Activated naive CD8-positive, alpha-beta T cell treated with anti-CD3 and anti-CD28 coated beads, Interleukin-2, amount 50 U/mL, for 16 hours (primary cell): ENCODE data around the gene METTL26.
"Not testable (repeated sequence)": the region's sequence is repeated elsewhere in the genome, so short reads cannot be mapped to it uniquely, and the experiment has no call there.

Source experiments
- DNase-seq: peaks from one replicate; pipeline ENCODE4 v3.0.0-alpha.2; 2020; ENCODE audit warnings: low read depth, low spot score

METTL26 gene

DNA sequence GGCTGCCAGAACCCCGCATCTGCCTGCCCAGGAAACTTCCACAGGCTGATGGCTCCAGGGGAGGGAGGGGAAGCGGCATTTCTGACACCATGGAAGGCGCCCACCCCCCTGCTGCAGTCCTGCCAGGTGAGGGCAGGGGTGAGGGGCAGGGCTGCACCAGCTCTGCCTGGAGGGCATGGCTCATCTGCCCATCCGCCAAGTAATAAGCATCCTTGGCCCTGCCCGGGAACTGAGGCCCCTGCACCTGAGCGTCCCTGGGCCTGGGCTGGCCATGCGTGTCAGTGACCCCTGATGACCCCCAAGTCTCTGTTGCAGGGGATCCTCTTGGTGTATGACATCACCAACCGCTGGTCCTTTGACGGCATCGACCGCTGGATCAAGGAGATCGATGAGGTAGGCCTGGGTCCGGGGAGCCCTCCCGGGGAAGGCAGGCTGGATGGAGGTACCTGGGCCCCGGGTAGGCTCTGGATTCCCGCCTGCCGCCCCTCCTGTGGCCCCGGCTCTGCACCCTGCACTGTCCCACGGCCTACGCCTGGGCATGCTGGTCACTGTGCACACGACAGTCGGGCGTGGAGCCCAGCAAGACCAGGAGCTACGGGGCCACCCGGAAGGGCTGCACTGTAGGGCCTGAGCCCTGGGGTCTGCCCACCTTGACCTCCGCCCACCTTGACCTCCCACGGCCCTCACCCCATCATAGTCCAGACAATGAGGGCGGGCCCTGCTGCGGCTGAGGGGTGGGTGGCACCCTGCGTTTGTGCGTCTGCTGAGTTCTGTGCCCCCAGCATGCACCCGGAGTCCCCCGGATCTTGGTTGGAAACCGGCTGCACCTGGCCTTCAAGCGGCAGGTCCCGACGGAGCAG lies 10.8 kb downstream of the METTL26 start:
- no peak for DNase-seq

DNA sequence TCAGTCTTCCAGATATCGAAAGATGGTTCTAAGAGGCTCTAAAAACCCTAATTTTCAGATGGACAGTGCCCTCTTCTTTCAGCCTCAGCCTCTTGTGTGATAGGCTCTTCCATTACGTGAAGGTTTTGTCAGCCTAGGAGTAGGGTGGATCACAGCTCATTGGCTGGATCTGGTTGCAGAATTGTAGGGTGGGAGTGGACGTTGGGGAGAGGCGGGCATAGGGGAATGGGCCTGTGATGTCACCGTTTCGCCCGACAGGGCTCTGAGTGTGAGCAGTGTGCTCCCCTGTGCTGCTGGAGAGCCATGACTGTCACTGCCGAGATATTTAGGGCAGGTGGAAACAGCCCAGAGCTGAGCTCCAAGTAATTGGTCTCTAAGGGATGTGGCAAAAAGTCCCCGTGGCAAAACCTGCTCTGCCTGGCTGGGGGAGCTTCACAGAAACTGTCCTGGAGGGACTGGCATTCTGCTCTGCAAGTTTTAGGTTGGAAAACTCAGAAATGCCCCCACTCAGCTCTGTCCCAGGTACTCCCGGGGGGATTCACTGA lies 11.5 kb downstream of the METTL26 start:
- no peak for DNase-seq

DNA sequence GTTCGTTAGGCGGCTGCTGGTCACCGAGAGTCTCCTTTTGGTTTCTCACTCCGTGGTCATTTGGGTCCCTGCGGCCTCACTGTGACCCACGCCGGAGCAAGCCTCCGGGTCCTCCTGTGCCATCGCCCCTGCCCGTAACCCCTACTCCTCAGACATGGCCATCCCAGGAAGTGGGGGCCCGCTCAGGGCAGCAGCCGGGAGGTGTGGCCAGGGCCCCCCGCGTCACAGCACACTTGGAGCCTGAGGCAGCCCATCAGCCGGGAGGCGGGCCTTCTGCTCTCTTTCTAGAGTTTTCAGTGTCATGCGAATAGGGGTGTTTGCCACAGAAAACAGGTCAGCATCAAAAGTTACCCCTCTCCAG lies 13.2 kb downstream of the METTL26 start:
- DNase-seq = no peak

DNA sequence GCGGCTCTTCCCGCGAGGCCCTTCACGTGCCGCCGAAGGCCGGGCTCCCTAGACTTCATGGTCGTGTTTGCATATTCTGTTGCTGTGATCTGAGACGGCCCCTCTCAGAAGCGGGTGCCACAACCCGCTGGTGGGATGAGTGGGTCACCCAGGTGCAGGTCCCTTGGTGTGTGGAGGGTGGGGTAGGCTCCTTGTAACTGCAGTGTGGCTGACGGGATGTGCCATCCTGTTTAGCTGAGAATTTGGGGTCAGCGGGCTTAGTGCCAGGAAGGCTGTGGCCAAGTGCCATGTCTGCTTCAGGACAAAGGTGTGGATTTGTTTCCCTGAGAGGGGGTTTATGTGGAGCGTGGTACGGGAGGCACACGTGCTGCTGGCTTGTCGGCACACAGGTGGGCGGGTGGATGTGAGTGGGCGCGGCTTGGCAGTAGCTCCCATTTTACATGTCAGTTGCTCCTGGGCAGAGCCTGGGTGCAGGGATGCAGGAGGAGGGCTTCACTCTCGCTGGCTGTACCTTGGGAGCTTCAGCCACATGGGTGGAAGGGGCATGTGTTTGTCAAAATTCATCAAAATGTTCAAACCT lies 14.5 kb downstream of the METTL26 start:
- DNase-seq = no peak

DNA sequence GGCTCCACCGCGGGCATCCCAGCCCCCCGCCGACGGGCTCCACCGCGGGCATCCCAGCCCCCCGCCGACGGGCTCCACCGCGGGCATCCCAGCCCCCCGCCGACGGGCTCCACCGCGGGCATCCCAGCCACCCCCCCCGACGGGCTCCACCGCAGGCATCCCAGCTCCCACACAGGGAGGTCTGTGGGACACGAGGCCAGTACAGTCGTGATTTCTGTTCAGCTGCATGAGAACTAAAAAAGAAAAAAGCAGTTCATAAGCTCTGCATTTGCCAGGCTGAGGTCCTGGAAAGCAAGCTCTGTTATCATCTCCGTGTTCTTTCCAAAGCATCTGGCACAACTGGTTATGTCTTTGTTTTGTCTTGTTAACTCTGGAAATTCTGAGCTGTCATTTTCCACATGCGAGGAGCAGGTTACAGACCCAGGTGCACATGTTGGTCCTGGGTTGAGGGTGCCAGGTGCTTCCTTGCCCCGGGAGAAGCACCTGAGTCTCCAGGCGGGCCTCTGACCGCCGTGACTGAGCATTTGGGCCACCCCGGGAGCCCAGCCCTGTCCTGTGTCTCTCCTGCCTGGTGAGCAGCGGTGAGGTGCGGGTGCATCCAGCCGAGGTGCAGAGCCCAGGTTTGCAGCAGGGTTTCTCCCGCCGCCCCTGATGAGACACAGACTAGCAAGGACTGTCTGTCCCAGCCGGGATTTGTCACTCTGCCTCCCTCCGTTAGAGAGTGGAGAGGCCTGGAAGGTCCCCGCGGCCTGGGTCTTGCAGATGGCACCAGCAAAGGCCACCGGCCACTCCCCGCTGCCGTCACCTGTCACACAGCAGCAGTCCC lies 15.2 kb downstream of the METTL26 start:
- no peak for DNase-seq

DNA sequence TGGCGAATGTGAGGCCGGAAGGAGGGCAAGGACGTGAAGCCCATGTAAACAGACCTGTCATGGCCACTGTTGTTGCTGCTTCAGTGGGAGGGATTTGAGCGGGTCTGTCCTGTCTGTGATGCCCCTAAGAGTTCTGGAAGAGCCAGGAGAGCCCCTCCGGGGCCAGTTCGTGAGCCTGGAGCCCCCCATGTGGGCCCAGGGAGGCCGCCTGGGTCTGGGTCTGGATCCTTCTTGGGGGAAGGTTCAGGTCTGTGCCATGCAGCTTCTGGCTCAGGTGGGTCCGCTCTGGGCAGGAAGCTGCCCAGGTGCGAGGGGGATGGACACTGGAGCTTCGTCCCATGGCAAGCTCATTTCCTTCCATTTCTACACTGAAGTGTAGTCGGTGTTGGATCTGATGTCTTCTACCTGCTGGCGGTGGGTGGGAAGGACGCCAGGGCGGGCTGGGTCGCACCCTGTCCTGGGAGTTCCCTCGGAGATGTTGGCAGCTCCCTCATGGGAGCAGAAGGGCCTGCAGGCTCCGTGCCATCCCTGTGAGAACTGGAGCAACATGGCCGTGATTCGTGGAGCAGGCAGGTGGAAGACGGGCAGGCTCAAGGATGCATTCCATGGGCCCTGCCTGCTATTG lies 16.5 kb downstream of the METTL26 start:
- DNase-seq = no peak

DNA sequence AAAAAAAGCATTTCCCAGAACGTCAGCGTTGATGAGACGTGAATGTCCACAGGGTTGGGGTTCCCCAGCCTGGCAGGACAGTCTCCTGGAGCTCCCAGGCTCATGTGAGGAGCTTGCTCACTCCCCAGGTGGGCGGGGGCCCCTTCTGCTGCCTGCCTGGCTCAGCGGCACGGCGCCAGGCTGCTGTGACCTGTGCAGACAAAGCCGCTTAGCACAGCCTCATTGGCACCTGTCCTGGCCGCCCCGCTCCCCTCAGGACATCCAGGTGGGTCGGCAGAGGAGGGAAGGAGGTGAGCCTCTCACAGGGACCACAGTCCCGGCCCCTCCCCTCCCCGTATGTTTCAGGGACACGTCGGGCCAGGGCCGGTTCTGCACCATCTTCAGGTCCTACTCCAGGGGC lies 18.2 kb downstream of the METTL26 start:
- DNase-seq = no peak

DNA sequence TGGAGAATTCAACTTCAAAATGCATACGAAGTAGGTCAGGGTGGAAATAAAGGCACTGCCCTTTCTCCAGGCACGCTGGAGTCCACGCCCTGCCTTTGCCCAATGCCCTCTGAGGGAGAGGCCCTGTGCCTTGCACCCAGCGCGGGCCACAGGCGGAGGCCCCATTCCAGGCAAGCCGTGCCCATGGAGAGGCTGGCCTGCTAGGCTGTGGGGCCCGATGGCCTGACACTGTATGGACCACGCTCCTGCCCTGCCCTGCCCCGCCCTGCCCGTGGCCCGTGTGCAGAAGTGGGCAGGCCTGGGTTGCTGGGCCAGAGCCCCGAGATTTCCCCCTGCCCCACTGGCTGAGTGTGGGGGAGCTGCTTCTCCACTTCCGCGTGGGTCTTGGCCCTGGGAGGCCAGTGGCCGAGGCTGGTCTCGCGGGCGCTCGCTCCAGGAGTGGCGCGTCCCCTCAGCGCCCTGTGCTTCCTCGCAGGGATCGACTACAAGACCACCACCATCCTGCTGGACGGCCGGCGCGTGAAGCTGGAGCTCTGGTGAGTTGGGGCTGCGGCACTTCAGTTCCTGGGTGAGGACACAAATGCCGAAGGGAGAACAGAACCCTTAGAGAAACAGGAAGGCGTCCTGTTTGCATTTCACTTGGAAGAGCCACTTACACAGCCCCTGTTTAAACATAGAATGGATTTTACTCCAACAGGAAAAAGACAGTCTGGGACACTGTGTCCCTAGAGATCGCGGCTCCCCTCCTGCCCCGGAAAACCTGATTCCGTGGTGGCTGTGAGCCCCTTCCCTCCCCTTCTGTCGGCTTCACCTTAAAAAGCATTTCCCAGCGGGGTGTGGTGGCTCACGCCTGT lies 19.1 kb downstream of the METTL26 start:
- no peak for DNase-seq

DNA sequence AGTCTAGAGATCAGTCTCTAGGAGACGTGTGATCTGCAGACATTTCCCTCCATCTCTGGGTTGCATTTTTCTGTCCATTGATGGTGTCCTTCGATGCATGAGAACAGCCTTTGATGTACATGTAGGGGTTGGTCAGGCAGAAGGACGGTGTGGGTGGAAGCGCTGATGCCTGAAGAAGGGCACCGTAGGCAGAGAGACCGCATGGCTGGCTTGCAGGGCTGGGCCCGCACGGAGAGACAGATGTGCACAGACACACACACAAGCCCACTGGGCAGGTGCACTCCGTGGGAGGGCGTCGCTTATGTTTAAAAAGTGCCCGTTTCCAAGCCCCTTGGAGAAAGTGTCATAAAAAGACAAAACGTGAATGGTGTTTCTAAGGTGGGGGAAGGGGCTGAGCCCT lies 21.0 kb downstream of the METTL26 start:
- no peak for DNase-seq

DNA sequence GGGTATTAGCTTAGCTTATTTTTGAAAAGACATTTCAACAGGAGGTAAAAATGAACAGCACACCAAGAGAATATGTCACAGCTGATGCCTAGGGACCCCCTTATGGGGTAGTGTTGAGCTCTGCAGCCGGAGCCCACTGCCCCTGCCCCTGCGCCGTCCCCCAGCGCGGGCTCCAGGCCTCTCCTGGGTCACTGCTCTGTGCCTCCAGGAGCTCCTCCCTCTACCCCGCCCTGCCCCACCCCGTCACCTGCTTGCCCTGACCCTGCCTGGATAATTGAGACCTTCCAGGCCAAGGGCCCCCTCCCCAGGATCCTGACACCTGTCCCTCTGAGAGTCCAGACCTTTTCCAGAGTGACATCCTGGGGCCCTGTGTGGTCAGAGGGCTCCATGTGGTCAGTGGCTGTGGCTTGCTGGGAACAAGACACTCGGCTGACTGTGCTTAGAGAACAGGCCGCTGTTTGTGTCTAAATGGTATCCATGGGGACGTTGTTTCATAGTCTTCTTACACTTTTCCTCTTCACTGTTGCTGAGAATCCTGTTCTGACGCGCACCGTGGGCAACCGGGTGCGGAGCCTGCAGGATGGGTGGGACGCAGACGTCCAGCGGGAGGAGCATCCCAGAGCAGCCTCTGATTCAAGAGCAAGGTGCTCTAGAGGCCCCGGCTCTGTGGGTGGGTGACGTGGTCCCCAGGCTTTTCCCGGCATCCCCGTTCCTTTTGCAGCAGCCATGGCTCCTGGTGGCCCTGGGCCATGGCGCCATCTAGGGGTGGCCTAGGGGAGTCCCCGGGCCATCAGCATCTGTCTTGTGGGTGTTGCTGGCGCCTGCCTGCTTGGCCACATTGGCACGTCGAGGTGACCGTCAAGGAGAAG lies 25.4 kb downstream of the METTL26 start:
- peak; percentile 26 for DNase-seq

DNA sequence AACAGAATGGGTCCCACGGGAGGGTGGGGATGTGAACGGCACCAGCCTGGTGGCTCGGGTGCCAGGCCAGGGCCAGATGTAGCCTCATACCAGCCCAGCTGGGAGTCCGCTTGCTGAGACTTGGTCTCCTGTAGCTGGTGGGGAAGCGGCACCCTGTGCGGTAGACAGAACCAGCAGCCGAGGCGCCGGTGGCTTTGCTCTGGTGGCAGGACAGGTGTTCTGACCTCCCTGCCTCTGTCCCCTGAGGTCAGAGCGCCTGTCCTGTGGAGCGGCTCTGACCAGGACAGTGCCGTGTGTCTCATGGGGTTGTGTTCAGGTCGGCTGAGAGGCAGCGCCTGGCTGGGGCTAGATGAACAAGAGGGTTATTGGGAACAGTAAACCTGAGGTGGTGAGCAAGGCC lies 26.1 kb downstream of the METTL26 start:
- DNase-seq = no peak

DNA sequence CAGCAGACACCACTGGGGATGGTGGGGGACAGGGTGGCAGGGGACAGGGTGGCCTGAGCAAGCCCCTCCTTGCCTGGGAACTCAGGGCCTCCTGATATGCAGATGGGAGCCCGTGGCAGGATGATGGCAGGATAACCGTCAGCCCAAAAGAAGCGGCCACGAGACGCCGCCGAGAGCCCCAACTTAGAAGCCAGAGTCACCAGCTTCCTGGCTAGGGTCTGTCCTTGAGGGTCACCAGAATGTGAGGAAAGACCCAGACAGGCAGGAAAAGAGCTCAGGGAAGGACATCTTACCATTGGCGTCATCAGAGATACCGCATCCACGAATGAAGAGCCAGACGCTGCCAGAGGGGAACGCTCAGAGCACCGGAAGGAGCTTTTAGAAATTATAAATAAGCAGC lies 26.8 kb downstream of the METTL26 start:
- no peak for DNase-seq

DNA sequence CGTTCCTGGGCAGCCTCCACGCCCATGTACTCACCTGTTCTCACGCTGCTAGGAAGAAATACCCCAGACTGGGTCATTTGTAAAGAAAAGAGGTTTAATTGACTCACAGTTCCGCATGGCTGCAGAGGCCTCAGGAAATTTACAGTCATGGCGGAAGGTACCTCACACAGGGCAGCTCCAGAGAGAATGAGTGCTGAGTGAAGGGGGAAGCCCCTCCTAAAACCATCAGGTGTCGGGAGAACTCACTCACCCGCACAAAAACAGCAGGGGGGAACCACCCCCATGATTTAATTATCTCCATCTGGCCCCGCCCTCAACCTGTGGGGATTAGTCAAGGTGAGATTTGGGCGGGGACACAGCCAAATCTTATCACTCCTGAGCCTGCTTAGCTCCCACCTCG lies 28.1 kb downstream of the METTL26 start:
- DNase-seq = no peak

DNA sequence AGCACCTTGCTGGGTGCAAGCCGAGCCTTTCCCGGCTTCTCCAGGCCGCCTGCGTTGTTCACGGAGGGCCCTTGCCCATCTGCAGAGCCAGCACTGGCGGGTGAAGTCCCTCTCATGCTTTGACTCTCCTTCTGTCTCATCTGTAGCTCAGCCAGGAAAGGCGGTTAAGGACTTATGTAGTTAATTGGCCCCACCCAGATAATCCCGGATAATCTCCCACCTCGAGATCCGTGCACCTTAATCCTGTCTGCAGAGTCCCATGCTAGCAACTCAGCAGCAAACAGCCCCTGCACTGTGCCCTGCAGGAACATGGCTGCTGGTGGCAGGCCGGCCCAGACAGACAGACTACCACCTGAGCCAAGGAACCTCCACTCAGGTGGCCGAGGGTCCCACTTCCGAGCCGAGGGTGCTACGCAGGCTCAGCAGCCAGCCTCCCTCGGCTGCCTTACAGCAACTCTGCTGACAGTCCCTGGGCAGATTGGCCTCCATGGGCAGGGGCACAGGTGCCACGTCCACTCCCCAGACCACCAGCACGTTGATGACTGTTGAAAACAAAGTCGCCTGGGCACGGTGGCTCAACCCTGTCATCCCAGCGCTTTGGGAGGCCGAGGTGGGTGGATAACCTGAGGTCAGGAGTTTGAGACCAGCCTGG lies 29.3 kb downstream of the METTL26 start:
- no peak for DNase-seq

DNA sequence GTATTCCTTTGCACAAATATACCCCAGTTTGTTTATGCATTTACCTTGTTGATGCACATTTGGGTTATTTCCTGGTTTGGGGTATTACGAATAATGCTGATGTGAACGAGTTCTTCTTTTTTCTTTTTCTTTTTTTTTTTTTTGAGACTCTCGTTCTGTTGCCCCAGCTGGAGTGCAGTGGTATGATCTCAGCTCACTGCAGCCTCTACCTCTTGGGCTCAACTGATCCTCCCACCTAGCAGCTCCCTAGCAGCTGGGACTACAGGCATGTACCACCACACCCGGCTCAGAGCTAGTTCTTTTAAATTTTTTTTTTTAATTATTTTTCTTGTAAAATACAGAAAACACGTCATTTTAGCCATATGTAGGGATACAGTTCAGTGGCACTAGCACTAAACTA lies 32.2 kb downstream of the METTL26 start:
- no peak for DNase-seq

DNA sequence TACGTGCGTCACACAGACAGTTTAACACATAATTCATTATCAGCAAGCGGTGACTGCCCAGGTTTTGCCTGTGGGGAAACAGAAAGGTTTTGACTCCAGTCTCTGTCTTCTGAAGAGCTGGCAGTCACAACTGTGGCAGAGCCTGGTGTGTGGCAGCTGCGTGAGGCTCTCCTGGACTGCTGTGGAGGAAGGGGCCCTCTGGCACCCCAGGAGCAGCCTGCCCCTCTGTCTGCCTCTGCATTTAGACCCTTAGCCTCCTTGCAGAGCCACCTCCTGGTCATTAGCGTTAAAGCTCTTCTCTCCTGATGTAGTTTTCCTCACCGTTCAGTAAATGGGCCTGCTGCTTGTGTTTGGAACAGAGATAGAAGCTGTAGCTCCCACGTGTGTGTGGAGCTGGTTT lies 35.3 kb downstream of the METTL26 start:
- no peak for DNase-seq

DNA sequence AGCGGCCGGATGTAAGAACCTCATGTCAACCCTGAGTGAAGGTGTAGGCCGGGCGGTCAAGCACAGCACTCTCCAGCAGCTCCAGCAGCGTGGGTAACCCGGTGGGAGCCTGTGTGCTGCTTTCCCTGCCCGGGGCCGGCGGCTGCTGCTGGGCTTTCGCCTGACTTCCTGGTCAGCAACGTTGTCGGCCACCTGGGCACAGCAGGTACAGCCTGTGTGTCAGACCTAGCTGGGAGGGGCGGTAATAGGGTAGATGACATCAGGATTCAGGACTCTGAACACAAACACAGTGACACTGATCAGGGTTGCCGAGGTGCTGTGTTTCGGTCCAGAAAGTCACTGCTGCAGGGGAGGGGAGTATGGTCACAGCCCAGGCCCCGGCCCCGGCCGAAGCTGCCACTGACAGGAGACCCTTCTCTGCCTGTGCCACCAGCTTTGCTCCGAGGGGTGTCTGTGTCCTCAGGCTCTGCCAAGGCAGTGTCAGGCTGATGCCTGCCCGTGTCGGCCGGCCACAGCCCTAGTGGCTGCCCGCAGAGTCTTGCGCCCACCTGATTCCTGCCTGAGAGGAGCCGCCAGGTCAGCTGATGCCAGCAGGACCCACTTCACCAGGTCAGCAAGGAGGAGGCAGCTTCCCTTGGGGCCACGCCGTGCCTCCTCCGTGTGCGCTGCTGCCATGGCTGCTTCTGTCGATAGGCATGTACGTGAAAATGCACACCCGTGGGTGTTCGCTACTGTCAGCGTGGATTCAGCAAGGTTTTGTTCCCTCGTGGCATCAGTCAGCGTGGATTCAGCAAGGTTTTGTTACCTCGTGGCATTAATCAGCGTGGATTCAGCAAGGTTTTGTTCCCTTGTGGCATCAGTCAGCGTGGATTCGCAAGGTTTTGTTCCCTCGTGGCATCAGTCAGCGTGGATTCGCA lies 37.0 kb downstream of the METTL26 start:
- no peak for DNase-seq

DNA sequence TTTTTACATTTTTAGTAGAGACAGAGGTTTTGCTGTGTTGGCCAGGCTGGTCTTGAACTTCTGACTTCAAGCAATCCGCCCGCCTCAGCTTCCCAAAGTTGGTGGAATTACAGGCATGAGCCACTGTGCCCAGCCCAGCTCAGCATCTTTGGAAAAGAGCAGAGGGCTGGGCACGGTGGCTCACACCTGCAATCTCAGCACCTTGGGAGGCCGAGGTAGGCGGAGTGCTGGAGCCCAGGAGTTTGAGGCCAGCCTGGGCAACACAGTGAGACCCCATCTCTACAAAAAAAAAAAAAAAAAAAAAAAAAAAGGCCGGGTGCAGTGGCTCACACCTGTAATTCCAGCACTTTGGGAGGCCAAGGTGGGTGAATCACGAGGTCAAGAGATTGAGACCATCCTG lies 38.5 kb downstream of the METTL26 start:
- not testable (repeated sequence) for DNase-seq

DNA sequence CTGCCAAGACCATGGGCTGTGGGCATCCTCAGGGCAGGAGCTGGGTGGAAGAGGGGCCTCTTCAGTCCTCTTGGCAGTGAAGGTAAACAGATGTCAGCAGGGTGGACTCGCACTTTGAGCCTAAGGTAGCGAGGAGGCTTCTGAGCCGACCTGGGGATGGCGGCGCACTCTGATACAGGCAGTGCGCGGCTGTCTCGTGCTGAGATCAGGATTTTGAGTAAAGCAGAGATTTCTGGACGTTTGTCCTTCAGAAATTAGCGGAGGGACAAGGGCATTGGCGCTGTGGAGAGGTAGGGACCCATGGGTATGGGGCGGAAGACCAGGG lies 39.4 kb downstream of the METTL26 start:
- DNase-seq = no peak
